HG03139 (cell line): ENCODE measurements around the gene GNAQ.

ENCODE experiments used
- ATAC-seq: cut with Tn5 transposase; IDR thresholded peaks from one replicate; pipeline ENCODE4 v1.9.1; 2021; ENCODE audit not compliant: unreplicated experiment

Gene GNAQ

GRCh38 chr9:78004478-78005229 is 27.0 kb downstream of the GNAQ start:
- no peak for ATAC-seq

DNA sequence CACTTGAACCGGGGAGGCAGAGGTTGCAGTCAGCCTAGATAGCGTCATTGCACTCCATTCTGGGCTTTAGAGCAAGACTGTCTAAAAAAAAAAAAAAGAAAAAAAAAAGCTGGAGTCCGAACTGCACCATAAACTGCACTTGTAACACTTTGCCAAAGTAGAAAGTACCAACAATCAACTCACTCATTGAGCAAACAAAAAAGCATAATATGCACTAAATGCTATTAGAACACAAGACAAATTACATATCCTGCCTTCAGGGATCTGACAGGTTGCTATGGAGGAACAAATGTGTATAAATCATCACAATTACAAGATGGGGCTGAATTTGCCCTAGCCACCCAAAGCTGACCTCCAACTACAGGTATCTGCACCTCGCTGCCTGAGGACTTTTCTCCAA is 27.9 kb downstream of the GNAQ start:
- no peak for ATAC-seq

GRCh38 chr9:78001946-78002731 is 29.5 kb downstream of the GNAQ start:
- no peak for ATAC-seq

DNA sequence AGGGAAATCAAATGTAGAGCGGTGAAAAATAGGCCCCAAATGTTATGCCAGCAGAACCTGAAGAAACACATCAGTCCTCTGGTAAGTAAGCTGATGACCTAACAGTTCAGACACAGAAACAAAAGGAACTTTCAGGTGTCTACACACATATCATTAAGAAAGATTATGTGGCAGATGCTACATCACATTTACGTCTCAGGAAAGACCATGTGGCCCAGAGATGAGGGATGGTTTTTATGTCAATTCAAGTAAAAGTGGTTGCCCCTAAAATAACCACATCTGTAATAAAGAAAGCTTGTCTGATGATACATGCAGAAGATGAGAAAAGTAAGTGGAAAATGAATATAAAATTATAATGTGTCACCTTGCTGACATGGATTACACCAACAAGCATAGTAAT is 31.4 kb downstream of the GNAQ start:
- no peak for ATAC-seq

DNA sequence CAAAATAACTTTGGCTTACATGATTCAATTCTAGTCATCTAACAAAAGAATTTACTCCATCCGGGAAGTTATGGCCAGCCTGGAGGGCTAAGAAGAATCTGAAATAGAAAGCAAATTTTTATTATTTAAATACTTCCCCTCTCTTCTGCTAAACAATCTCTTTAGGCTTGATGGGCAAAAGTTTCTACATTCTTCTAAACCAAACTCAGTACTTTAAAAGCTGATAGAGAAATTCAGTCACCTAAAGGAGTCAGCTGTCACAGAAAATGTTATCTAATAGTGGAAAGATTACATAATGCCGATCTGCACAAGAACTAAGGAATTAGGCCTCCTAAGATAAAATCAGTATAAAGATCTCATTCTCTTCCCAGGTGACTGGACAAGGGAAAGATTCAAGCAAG is 32.4 kb downstream of the GNAQ start:
- no peak for ATAC-seq

DNA sequence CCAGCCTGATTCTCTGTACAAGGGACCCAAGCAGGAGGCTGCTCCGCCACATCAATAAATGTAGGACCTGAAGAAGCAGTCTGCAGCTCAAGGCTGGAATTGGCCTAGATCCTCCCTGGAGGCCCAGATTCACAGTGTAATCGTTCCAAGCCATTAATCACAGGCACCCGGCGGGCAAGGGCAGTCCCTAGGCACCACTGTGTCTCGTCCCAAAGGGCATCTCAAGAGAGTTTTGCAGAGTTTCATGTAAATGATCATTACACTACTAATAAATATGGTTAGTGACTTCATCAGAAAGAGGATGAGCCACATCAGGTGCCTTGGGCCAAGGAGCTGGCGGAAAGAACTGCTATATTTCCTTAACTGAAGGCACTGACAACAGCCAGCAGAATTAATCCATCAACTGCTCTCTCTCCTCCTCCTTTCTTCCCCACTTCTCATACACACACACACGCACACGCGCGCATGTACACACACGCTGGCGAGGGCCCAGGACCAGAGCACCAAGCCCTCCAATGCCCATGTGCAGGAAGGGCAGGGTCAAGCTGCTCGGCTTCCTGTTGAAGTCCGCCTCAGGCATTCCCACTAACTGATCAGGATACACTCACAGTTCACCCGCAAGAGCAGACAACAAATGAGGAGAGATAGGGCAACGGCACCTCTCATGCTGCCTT is 33.9 kb downstream of the GNAQ start:
- ATAC-seq: no peak

DNA sequence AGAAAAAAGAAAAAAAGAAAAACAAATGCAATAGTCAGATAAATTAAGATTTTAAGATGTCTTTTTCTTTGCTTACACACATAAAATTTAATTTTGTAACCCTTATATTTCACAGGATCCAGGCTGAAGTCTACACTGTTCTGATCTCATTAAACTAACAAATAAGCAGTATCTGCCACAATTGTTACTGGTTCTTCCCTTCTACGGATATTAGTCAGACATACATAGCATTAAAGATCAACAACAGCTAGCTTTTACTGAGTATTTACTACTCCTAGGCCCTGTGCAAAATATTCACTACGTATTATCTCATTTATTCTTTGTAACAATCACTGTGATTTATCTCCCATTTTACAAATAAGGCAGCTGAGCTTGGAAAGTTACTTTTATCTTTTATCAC is 34.9 kb downstream of the GNAQ start:
- no peak for ATAC-seq

- no peak for ATAC-seq
Measured at GRCh38 chr9:77991191-77991590, 40.4 kb downstream of the GNAQ start.

DNA sequence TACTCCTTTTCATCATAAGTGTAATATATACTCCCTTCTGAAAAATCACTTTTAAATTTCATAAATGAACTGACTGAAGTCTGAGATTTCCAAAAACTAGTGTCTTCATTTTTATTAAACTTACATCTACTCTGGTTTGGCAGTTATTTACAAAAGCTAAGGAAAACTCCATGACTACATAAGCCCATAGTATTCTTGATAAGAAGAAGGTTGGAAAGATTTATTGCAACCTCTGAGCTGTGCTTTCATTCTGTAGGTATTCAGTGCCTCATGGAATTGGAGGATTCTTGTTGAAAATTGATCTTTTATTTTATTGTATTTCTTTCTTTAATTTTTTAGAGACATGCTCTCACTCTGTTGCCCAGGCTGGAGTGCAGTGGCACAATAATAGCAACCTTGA is 41.7 kb downstream of the GNAQ start:
- ATAC-seq: no peak

DNA sequence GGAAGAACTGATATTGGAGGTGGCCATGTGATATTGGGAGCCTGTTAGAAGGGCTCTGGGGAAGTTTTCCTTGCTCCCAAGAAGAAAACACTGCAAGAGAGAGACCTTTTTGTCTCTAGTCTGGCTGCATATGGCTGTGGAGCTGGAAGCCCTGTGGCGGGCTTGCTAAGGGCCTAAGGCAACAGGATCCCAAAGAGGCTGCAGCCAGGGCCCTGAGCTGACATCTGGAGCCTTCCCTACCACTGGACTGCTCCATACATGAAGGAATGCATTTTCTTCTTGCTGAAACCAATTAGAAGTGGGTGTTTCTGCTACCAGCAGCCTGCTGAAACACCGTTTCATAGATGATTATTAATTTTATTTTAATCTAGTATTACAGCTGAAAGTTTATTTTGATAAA is 42.2 kb downstream of the GNAQ start:
- no peak for ATAC-seq

GRCh38 chr9:77988630-77989029 is 43.0 kb downstream of the GNAQ start:
- no peak for ATAC-seq

DNA sequence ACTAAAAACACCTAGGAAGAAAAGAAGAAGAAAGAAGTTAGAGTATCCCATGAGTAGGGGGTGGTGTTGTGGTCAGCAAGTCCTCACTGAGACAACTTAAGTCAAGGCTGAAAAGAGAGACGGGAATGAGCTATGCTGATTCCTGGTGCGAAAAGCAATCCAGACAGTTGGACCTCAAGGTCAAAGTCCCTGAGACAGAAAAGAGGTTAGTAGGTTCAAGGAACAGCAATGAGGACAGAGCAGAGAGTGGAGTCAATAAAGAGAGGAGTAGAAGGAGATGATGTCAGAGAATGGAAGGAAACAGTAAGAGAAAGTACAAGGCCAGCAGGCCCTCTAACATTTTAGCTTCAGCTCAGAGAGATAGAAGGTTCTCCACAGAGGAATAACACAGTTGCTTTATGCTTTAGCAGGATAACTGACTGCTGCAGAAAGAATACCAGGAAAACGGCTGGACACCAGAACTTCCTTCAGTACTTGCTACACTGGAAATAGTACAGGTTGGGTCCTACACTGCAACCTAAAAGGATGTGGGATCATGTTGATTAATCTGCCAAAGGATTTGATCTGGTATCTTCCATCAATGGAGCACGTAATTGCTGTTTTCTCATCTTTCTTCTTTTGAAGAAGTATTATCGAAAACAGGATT is 43.6 kb downstream of the GNAQ start:
- no peak for ATAC-seq

DNA sequence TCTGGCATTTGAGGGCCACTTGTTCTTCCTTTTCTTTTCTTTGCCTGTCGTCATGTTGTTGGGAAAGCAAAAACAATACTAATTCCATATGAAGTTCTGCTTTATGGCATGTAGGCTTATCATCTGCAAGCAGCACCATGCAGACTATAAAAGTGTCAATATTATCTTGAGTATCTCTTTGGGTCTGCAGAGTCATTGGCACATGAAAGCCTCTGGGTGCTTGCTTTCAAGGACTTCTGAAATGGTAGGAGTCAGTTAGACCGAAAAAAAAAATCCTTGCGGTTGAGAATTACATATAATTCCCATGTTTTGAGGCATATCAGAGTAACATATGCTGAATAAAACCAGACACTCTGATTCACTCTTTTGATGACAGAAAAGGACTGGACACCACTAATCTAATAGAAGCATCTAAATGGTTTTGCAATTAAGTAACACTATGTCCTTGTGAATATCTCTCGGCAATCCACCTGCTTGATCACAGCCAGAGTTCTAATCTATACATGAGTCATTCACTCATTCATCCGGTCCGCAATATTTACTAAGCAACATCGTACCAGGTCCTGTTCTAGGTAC is 44.4 kb downstream of the GNAQ start:
- no peak for ATAC-seq

DNA sequence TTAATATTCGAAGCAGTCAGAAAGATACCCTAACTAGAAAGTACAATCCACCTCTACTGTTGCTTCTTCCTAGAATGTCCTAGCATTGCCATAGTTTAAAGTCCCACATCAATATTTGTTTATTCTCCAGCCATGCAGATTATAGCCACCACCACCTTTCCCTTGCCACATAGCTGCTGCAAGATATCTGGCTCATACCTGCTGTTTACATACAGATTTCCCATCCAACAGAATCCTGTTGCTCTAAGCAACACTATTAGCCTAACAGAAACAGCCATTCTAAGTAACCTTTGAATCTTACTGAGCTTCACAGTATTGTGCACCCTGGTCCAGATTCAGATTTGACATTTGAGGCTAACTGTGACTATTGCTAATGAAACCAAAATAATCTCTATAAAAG is 45.6 kb downstream of the GNAQ start:
- no peak for ATAC-seq

DNA sequence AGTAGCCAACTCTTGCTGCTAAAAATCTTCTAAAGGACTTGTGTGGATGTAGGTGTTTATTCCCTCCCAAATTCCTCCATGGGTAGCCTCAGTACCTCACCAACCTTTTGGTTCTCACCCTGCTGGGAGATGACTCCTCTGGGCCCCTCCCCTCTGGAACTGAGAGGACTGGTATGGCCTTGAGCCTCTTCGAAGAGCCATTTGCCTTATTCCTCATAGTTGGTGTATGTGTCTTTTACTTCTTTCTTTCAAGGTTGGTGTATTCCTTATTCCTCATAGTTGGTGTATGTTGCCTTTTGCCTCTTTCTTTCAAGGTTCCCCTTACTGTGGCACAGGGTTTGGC is 48.3 kb downstream of the GNAQ start:
- no peak for ATAC-seq

GRCh38 chr9:77982581-77983319 is 48.9 kb downstream of the GNAQ start:
- ATAC-seq: no peak

GRCh38 chr9:77981907-77982306 is 49.7 kb downstream of the GNAQ start:
- ATAC-seq: no peak

DNA sequence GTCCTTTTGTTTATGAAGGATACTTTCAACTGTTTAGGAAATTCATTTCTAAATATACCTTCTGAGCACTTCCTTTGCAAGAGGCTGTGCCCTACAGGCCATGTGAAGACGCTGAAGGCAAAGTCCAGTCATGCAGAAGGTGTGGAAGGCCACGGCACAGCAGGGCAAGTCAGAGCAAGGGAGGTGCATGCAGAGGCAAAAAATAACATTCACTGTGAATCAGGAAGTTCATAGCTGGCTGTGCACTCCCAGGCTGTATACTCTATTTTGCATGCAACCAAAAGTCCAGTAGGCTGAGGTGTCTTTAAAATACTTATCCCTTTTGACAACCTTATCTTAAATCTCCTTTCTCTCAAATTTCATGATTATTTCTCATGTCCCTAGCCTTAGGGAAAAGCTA is 50.3 kb downstream of the GNAQ start:
- no peak for ATAC-seq

DNA sequence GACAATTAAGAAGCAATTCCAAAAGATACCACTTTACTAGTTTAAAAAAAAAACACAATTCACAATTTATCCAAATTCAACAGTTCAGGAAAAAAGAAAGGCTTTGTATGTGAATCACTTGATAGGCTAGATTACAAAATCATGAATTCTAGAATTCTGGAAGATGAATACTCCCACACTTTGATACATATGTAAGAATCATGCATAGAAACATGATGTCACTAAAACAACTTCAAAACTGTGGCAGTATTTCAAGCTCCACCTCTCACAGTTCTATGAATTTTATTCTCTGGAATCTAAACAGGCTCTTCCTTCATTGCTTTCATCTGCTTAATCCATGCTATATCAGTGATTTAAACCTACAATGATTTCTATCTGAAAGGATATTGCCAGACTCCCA is 51.0 kb downstream of the GNAQ start:
- no peak for ATAC-seq

GRCh38 chr9:77978086-77978781 is 53.4 kb downstream of the GNAQ start:
- ATAC-seq: no peak
